Measurements from ENCODE around the gene OSBP2.
"Not testable (repeated sequence)": the region's sequence is repeated elsewhere in the genome, so short reads cannot be mapped to it uniquely, and the experiment has no call there.

Gene OSBP2

GRCh38 chr22:30718938-30719337 is 24.3 kb downstream of the OSBP2 start:
- DNase-seq (ENCODE audit: low spot score), result no peak

- no peak for DNase-seq (ENCODE audit: low spot score)
These were observed 25.7 kb downstream of the OSBP2 start for GRCh38 chr22:30720263-30720837.

GRCh38 chr22:30721741-30722140 is 27.1 kb downstream of the OSBP2 start:
- DNase-seq (ENCODE audit: low spot score), result no peak

GRCh38 chr22:30728826-30729225 is 34.2 kb downstream of the OSBP2 start:
- no peak for DNase-seq (ENCODE audit: low spot score)

GRCh38 chr22:30731658-30732057 is 37.0 kb downstream of the OSBP2 start:
- no peak for DNase-seq (ENCODE audit: low spot score)

- no peak for DNase-seq (ENCODE audit: low spot score)
These were observed 37.8 kb downstream of the OSBP2 start for GRCh38 chr22:30732426-30732825.

- DNase-seq (ENCODE audit: low spot score), result no peak
These were observed 38.5 kb downstream of the OSBP2 start for GRCh38 chr22:30733181-30733631.

- DNase-seq (ENCODE audit: low spot score), result not testable (repeated sequence)
These were observed 45.3 kb downstream of the OSBP2 start for GRCh38 chr22:30740007-30740406.

GRCh38 chr22:30740511-30740910 is 45.8 kb downstream of the OSBP2 start:
- DNase-seq (ENCODE audit: low spot score), result not testable (repeated sequence)

- DNase-seq (ENCODE audit: low spot score), result no peak
These were observed 47.9 kb downstream of the OSBP2 start for GRCh38 chr22:30742291-30743256.

GRCh38 chr22:30743257-30744020 is 48.8 kb downstream of the OSBP2 start:
- no peak for DNase-seq (ENCODE audit: low spot score)

- no peak for DNase-seq (ENCODE audit: low spot score)
These were observed 49.5 kb downstream of the OSBP2 start for GRCh38 chr22:30744224-30744623.

- DNase-seq (ENCODE audit: low spot score), result no peak
These were observed 52.8 kb downstream of the OSBP2 start for GRCh38 chr22:30747493-30747892.

- no peak for DNase-seq (ENCODE audit: low spot score)
These were observed 54.6 kb downstream of the OSBP2 start for GRCh38 chr22:30749272-30749671.

GRCh38 chr22:30749849-30750248 is 55.2 kb downstream of the OSBP2 start:
- no peak for DNase-seq (ENCODE audit: low spot score)

GRCh38 chr22:30751529-30751928 is 56.9 kb downstream of the OSBP2 start:
- no peak for DNase-seq (ENCODE audit: low spot score)

GRCh38 chr22:30752771-30753170 is 58.1 kb downstream of the OSBP2 start:
- DNase-seq (ENCODE audit: low spot score), result no peak

- no peak for DNase-seq (ENCODE audit: low spot score)
These were observed 59.0 kb downstream of the OSBP2 start for GRCh38 chr22:30753701-30754100.

GRCh38 chr22:30754521-30754920 is 59.8 kb downstream of the OSBP2 start:
- DNase-seq (ENCODE audit: low spot score), result no peak

GRCh38 chr22:30754971-30755758 is 60.5 kb downstream of the OSBP2 start:
- DNase-seq (ENCODE audit: low spot score), result peak; percentile 76

- DNase-seq (ENCODE audit: low spot score), result no peak
These were observed 61.1 kb downstream of the OSBP2 start for GRCh38 chr22:30755759-30756124.
